ENCODE results near the gene UBTD1. TPM values are rescaled to one million over a fixed set of nuclear protein-coding genes. Genes with fewer than 3 reads are reported as not detected.

Gene UBTD1
- polyA plus RNA-seq, 1 donor (not counting 4 experiments of a cell fraction or from before 2014, with no cell fraction given), result 12.0 TPM

DNA sequence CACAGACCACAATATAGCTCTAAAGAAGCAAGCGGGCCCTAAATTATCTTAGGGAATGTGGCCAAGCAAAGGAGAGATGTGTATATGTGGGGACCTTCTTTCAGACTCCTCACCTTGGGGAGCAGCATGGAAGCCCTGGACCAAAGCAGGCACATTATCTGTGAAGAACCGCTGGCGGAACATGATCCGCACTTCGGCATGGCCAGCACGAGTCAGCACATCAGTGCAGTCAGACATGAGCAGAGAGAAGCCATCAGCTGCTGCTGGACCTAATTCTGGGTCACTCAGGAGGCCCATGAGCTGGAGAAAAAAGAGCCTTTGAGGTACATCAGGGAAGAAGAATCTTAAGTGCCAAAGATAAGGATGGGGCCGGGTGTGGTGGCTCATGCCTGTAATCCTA, 38.8 kb upstream of the UBTD1 start:
- Histone ChIP-seq H4K20me1 (ENCODE audit: control insufficient read depth, extremely low read depth, insufficient read depth, low read length) (no peaks in the 10 kb centered on the region), H2AFZ (ENCODE audit: control insufficient read depth, low read length) (no peak overlapping the region), H3K79me2 (ENCODE audit: control insufficient read depth, insufficient read depth, low read length) (no peaks in the 10 kb centered on the region), H3K9me3 (ENCODE audit: control insufficient read depth, low read depth, low read length) (no peaks in the 10 kb centered on the region), H3K4me2 (ENCODE audit: control insufficient read depth, extremely low read depth, insufficient read depth, low read depth, low read length) (no peak overlapping the region), H3K9ac (ENCODE audit: control insufficient read depth, extremely low read depth, insufficient read depth, low read length) (no peak overlapping the region), H3K9me1 (ENCODE audit: control insufficient read depth, extremely low read depth, insufficient read depth, low read length) (no peaks in the 10 kb centered on the region), H3K36me3 (ENCODE audit: control insufficient read depth in 2 of 2, extremely low read depth in 1 of 2, insufficient read depth in 2 of 2, low read length in 2 of 2) (peaks cover 61 to 69% of the 10 kb centered on the region in 2 experiments), H3K27me3 (ENCODE audit: control insufficient read depth, extremely low read depth, insufficient read depth, low read length) (no peaks in the 10 kb centered on the region), H3K4me1 (ENCODE audit: control insufficient read depth, extremely low read depth, insufficient read depth, low read length) (peaks cover 7% of the 10 kb centered on the region), H3K27ac (ENCODE audit: control insufficient read depth, insufficient read depth, low read length) (no peak overlapping the region), H3K4me3 (ENCODE audit: control insufficient read depth in 2 of 3, extremely low read depth in 1 of 3, insufficient read depth in 2 of 3, low read depth in 1 of 3, low read length in 3 of 3) (no peak overlapping the region)
- DNase-seq (ENCODE audit: low read depth, low spot score) (no peak), FAIRE-seq (no peak)
- dilution Hi-C loops (cut with MboI; ENCODE audit: extremely low pct_ligation_motif_present, low sequenced_read_pairs), result no loop called here
- TF ChIP-seq EZH2 (IDR thresholded peaks at IDR 0.05; ENCODE audit: low read length), result no peak
- TF ChIP-seq, protein P1, sequence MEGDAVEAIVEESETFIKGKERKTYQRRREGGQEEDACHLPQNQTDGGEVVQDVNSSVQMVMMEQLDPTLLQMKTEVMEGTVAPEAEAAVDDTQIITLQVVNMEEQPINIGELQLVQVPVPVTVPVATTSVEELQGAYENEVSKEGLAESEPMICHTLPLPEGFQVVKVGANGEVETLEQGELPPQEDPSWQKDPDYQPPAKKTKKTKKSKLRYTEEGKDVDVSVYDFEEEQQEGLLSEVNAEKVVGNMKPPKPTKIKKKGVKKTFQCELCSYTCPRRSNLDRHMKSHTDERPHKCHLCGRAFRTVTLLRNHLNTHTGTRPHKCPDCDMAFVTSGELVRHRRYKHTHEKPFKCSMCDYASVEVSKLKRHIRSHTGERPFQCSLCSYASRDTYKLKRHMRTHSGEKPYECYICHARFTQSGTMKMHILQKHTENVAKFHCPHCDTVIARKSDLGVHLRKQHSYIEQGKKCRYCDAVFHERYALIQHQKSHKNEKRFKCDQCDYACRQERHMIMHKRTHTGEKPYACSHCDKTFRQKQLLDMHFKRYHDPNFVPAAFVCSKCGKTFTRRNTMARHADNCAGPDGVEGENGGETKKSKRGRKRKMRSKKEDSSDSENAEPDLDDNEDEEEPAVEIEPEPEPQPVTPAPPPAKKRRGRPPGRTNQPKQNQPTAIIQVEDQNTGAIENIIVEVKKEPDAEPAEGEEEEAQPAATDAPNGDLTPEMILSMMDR (optimal IDR thresholded peaks at IDR 0.05 in 1 of 3, IDR thresholded peaks at IDR 0.05 in 1 of 3, conservative IDR thresholded peaks at IDR 0.05 in 1 of 3; ENCODE audit: extremely low read depth in 1 of 3, insufficient read depth in 2 of 3, low read length in 3 of 3), result no peak

DNA sequence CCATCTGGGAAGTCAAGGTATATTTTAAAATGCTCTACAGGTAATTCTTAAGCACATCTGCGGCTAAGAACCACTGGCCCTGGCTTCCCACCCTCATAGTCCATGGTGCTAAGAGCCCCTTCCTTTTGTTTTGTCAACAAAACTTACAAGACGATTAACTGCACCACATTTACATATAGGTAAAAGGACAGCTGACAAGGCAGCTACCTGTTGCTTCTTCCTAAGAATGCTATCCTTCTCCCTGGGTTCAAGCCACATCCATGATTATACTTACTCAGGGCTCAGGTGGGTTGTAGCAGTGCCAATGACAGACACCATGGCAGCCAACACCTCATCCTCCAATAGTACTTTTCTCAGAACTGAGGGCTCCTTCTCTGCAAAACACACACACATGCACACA, 36.4 kb upstream of the UBTD1 start:
- H3K36me3 ChIP-seq (ENCODE audit: control insufficient read depth in 2 of 2, extremely low read depth in 1 of 2, insufficient read depth in 2 of 2, low read length in 2 of 2), result peaks cover 51 to 70% of the 10 kb centered on the region in 2 experiments
- no peak overlapping the region for H3K27ac ChIP-seq (ENCODE audit: control insufficient read depth, insufficient read depth, low read length)
- no peak for FAIRE-seq
- dilution Hi-C loops (cut with MboI; ENCODE audit: extremely low pct_ligation_motif_present, low sequenced_read_pairs), result no loop called here
- H3K79me2 ChIP-seq (ENCODE audit: control insufficient read depth, insufficient read depth, low read length), result no peaks in the 10 kb centered on the region
- peaks cover 19% of the 10 kb centered on the region for H3K4me1 ChIP-seq (ENCODE audit: control insufficient read depth, extremely low read depth, insufficient read depth, low read length)
- H3K9me3 ChIP-seq (ENCODE audit: control insufficient read depth, low read depth, low read length), result no peaks in the 10 kb centered on the region
- no peaks in the 10 kb centered on the region for H3K9me1 ChIP-seq (ENCODE audit: control insufficient read depth, extremely low read depth, insufficient read depth, low read length)
- H2AFZ ChIP-seq (ENCODE audit: control insufficient read depth, low read length), result no peak overlapping the region
- H3K4me2 ChIP-seq (ENCODE audit: control insufficient read depth, extremely low read depth, insufficient read depth, low read depth, low read length), result no peak overlapping the region
- H4K20me1 ChIP-seq (ENCODE audit: control insufficient read depth, extremely low read depth, insufficient read depth, low read length), result no peaks in the 10 kb centered on the region
- no peak for TF ChIP-seq EZH2 (IDR thresholded peaks at IDR 0.05; ENCODE audit: low read length)
- TF ChIP-seq, protein P1 (optimal IDR thresholded peaks at IDR 0.05 in 1 of 3, IDR thresholded peaks at IDR 0.05 in 1 of 3, conservative IDR thresholded peaks at IDR 0.05 in 1 of 3; ENCODE audit: extremely low read depth in 1 of 3, insufficient read depth in 2 of 3, low read length in 3 of 3), result no peak
- H3K4me3 ChIP-seq (ENCODE audit: control insufficient read depth in 2 of 3, extremely low read depth in 1 of 3, insufficient read depth in 2 of 3, low read depth in 1 of 3, low read length in 3 of 3), result no peak overlapping the region
- DNase-seq (ENCODE audit: low read depth, low spot score), result no peak
- no peak overlapping the region for H3K9ac ChIP-seq (ENCODE audit: control insufficient read depth, extremely low read depth, insufficient read depth, low read length)
- H3K27me3 ChIP-seq (ENCODE audit: control insufficient read depth, extremely low read depth, insufficient read depth, low read length), result no peaks in the 10 kb centered on the region

Measured in keratinocyte (primary cell).